ENCODE results near the gene PLA2G15. TPM values are rescaled to one million over a fixed set of nuclear protein-coding genes. Genes with fewer than 3 reads are reported as not detected.

PLA2G15 gene
- total RNA-seq, 1 donor, result 30.8 TPM

DNA sequence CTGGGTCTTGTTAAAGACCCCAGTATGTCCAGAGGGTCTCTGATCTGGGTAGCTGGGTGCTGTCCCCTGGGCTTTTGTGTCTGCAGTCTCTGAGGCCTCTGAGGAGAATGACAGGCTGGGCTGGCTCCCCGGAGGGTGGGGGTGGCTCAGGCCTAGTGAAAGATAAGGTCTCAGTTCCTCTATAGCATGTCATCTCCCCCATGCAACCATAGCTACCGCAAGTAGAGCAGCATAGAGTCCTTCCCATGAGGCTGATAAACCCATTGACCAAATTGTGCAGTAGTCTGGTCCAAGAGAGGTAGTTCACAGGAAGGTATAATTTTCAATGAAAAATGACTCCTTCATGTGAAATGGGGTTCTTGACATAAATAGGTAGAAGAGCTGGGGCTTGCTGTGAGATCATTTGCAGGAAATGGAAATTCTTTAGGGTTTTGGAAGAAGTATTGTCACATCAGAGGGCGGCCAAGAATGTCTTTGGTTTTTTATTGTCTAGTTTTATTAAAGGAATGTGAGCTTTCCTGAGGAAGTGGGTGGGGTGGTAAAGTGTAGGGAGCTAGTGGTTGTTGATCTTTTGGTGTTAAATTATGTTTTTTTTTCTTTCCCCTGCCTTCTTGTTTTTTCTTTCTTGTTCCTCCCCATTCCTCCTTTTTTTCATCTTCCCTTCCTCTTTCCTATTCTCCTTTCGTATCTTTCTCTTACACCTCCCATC is 44.6 kb downstream of the PLA2G15 start:
- H2AFZ ChIP-seq (ENCODE audit: low read length), result no peak overlapping the region
- H3K9me3 ChIP-seq (ENCODE audit: low read depth, low read length), result no peaks in the 10 kb centered on the region
- DNase-seq (ENCODE audit: insufficient read length, low spot score, missing footprints), result no peak
- peak overlapping the region; percentile 40 for H3K4me2 ChIP-seq (ENCODE audit: insufficient read depth, low read length)
- H4K20me1 ChIP-seq (ENCODE audit: insufficient read depth, low read length), result peaks cover 55% of the 10 kb centered on the region
- peaks cover 67% of the 10 kb centered on the region for H3K79me2 ChIP-seq (ENCODE audit: insufficient read depth, low read length)
- H3K27me3 ChIP-seq (ENCODE audit: insufficient read depth, low read length), result no peaks in the 10 kb centered on the region
- peaks cover 39% of the 10 kb centered on the region for H3K4me1 ChIP-seq (ENCODE audit: insufficient read depth, low read length)
- TF ChIP-seq, protein P1, sequence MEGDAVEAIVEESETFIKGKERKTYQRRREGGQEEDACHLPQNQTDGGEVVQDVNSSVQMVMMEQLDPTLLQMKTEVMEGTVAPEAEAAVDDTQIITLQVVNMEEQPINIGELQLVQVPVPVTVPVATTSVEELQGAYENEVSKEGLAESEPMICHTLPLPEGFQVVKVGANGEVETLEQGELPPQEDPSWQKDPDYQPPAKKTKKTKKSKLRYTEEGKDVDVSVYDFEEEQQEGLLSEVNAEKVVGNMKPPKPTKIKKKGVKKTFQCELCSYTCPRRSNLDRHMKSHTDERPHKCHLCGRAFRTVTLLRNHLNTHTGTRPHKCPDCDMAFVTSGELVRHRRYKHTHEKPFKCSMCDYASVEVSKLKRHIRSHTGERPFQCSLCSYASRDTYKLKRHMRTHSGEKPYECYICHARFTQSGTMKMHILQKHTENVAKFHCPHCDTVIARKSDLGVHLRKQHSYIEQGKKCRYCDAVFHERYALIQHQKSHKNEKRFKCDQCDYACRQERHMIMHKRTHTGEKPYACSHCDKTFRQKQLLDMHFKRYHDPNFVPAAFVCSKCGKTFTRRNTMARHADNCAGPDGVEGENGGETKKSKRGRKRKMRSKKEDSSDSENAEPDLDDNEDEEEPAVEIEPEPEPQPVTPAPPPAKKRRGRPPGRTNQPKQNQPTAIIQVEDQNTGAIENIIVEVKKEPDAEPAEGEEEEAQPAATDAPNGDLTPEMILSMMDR (IDR thresholded peaks at IDR 0.05; ENCODE audit: extremely low read depth, low read depth, low read length), result no peak
- peaks cover 67% of the 10 kb centered on the region for H3K36me3 ChIP-seq (ENCODE audit: insufficient read depth, low read length)
- H3K4me3 ChIP-seq (ENCODE audit: insufficient read depth, low read length), result no peak overlapping the region
- H3K27ac ChIP-seq (ENCODE audit: low read depth, low read length), result peak overlapping the region; percentile 59

DNA sequence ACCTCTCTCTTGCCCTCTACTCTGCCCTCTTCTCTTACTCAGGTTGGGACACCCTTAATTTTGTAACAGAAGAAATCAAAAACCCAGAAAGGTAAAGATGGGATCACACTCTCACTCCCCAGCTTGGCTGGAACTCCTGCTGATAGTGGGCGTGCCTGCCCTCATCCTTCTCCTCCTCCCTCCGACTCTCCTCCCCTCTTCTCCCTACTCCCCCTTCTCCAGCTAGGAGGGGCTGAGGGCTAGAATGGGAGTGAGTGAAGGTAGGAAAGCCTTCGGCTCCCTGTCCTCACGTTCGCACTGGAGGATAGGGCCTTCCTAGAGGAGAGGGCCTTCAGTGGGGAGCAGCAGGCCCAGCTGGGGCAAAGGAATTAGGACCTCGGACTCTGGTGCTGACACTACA is 45.3 kb downstream of the PLA2G15 start:
- Histone ChIP-seq H3K36me3 (ENCODE audit: insufficient read depth, low read length) (peaks cover 68% of the 10 kb centered on the region), H3K4me2 (ENCODE audit: insufficient read depth, low read length) (peak overlapping the region; percentile 40), H3K79me2 (ENCODE audit: insufficient read depth, low read length) (peaks cover 60% of the 10 kb centered on the region), H2AFZ (ENCODE audit: low read length) (no peak overlapping the region), H3K4me3 (ENCODE audit: insufficient read depth, low read length) (no peak overlapping the region), H3K27me3 (ENCODE audit: insufficient read depth, low read length) (no peaks in the 10 kb centered on the region), H3K27ac (ENCODE audit: low read depth, low read length) (peak overlapping the region; percentile 59), H3K9me3 (ENCODE audit: low read depth, low read length) (no peaks in the 10 kb centered on the region), H3K4me1 (ENCODE audit: insufficient read depth, low read length) (peaks cover 39% of the 10 kb centered on the region), H4K20me1 (ENCODE audit: insufficient read depth, low read length) (peaks cover 55% of the 10 kb centered on the region)
- TF ChIP-seq, protein P1 (IDR thresholded peaks at IDR 0.05; ENCODE audit: extremely low read depth, low read depth, low read length), result no peak
- DNase-seq (ENCODE audit: insufficient read length, low spot score, missing footprints), result no peak

DNA sequence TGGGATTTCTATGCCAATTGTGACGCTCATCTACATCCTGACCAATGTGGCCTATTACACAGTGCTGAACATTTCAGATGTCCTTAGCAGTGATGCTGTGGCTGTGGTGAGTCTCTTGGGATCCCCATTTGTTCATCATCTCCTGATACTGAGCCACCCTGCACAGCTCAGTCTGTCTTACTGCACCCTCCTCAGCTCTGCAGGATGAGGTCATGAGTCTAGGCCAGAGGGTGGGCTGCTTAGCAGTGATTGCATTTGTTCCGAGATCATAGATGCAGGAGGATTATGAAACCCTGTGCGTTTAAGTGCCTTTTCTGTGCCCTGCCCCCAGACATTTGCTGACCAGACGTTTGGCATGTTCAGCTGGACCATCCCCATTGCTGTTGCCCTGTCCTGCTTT is 46.1 kb downstream of the PLA2G15 start:
- Histone ChIP-seq H3K79me2 (ENCODE audit: insufficient read depth, low read length) (peaks cover 60% of the 10 kb centered on the region), H3K4me1 (ENCODE audit: insufficient read depth, low read length) (peaks cover 39% of the 10 kb centered on the region), H3K4me2 (ENCODE audit: insufficient read depth, low read length) (no peak overlapping the region), H4K20me1 (ENCODE audit: insufficient read depth, low read length) (peaks cover 51% of the 10 kb centered on the region), H3K9me3 (ENCODE audit: low read depth, low read length) (no peaks in the 10 kb centered on the region), H3K4me3 (ENCODE audit: insufficient read depth, low read length) (no peak overlapping the region), H3K36me3 (ENCODE audit: insufficient read depth, low read length) (peaks cover 72% of the 10 kb centered on the region), H2AFZ (ENCODE audit: low read length) (no peak overlapping the region), H3K27ac (ENCODE audit: low read depth, low read length) (no peak overlapping the region), H3K27me3 (ENCODE audit: insufficient read depth, low read length) (no peaks in the 10 kb centered on the region)
- DNase-seq (ENCODE audit: insufficient read length, low spot score, missing footprints), result no peak
- TF ChIP-seq, protein P1 (IDR thresholded peaks at IDR 0.05; ENCODE audit: extremely low read depth, low read depth, low read length), result no peak

DNA sequence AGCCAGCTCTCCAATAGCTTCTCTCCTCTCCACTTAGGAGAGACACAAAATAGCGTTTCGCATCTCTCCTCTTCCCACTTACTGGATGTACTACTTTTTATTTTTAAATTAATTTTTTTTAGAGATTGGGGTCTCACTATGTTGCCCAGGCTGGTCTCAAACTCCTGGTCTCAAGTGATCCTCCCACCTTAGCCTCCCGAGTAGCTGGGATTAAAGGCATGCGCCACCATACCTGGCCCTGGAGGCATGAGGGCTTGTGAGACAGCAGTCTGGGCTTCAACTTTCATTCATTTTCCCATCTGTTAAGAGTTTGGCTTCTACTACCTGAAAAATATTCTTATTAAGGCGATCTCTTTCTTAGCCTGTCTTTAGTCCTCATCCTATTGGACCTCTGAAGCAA is 47.3 kb downstream of the PLA2G15 start:
- Histone ChIP-seq H3K27ac (ENCODE audit: low read depth, low read length) (no peak overlapping the region), H3K4me2 (ENCODE audit: insufficient read depth, low read length) (no peak overlapping the region), H3K4me3 (ENCODE audit: insufficient read depth, low read length) (no peak overlapping the region), H2AFZ (ENCODE audit: low read length) (no peak overlapping the region), H3K4me1 (ENCODE audit: insufficient read depth, low read length) (peaks cover 34% of the 10 kb centered on the region), H3K79me2 (ENCODE audit: insufficient read depth, low read length) (peaks cover 55% of the 10 kb centered on the region), H3K36me3 (ENCODE audit: insufficient read depth, low read length) (peaks cover 70% of the 10 kb centered on the region), H3K9me3 (ENCODE audit: low read depth, low read length) (no peaks in the 10 kb centered on the region), H4K20me1 (ENCODE audit: insufficient read depth, low read length) (peaks cover 41% of the 10 kb centered on the region), H3K27me3 (ENCODE audit: insufficient read depth, low read length) (no peaks in the 10 kb centered on the region)
- no peak for DNase-seq (ENCODE audit: insufficient read length, low spot score, missing footprints)
- TF ChIP-seq, protein P1 (IDR thresholded peaks at IDR 0.05; ENCODE audit: extremely low read depth, low read depth, low read length), result no peak
